HCT116 (cell line): ENCODE results near the gene TNFRSF8. TPM values are rescaled to one million over a fixed set of nuclear protein-coding genes. Genes with fewer than 3 reads are reported as not detected.

Experiments used
- ATAC-seq: fragments of 200-7000 bp; cut with Tn5 transposase; 2 replicates; pipeline ENCODE4 v1.9.1; 2020; ENCODE audit warnings: mild to moderate bottlenecking, moderate library complexity
- BruUV-seq: library from RNA; stranded (reverse); fragments of 400-500 nt; replicated peaks from 2 replicates; lab custom pipeline; 2021; lab: Mats Ljungman, UMichigan
- CTCF ChIA-PET: fragments of 300-600 bp; sonication (Branson Sonifier 250); formaldehyde crosslinking; loops from one replicate; lab custom pipeline; 2021; ENCODE audit warnings: antibody characterized with exemption; lab: Charles Lee
- POLR2A ChIA-PET: fragments of 300-600, 350-600 bp; sonication (Branson Sonifier 250); formaldehyde crosslinking; loops from one replicate; lab custom pipeline; 2021; ENCODE audit warnings: antibody characterized with exemption; lab: Charles Lee
- RAD21 ChIA-PET, 2 experiments: fragments of 300-600 bp; sonication (Branson Sonifier 250); formaldehyde crosslinking; loops; one replicate each; lab custom pipeline; 2023; ENCODE audit warnings: low total read pairs in 2 of 2; ENCODE audit not compliant: uncharacterized antibody in 2 of 2, unreplicated experiment in 2 of 2, low non-redundant PET in 1 of 2; lab: Charles Lee
- DNase-seq: peaks from one replicate; pipeline ENCODE4 v3.0.0-alpha.2; 2010; ENCODE audit warnings: low read depth, low spot score
- H2AFZ ChIP-seq: fragments of 200-600 bp; shearing (Covaris generic), sonication (generic); 2 replicates; pipeline ENCODE4 v1.6.1; 2017; ENCODE audit warnings: low read depth, mixed run types, mixed read lengths, antibody characterized with exemption, low read length; ENCODE audit not compliant: poor library complexity, severe bottlenecking
- H3K27ac ChIP-seq: 2 replicates; pipeline ENCODE4 v1.5.1; 2012; ENCODE audit warnings: low read depth, low read length
- H3K27me3 ChIP-seq: fragments of 200-600 bp; sonication (generic); 2 replicates; pipeline ENCODE4 v1.6.1; 2016; ENCODE audit warnings: mixed run types, low read length, mixed read lengths; ENCODE audit not compliant: insufficient read depth
- H3K36me3 ChIP-seq, 2 experiments: fragments of 200-500 bp in 1 of 2; fragments of 200-600 bp in 1 of 2; sonication (Bioruptor generic) in 1 of 2; sonication (generic) in 1 of 2; 2 replicates each; pipeline versions ENCODE4 v1.5.1 to v1.6.1; 2014 to 2016; ENCODE audit warnings: low read length in 2 of 2, inconsistent platforms in 1 of 2, mixed read lengths in 1 of 2, mixed run types in 1 of 2; ENCODE audit not compliant: insufficient read depth in 2 of 2, control insufficient read depth in 1 of 2
- H3K4me1 ChIP-seq, 2 experiments: fragments of 200-600 bp in 1 of 2; sonication (generic) in 1 of 2; 2 replicates each; pipeline versions ENCODE4 v1.5.1 to v1.6.1; 2012 to 2017; ENCODE audit warnings: low read length in 2 of 2, inconsistent platforms in 1 of 2, mild to moderate bottlenecking in 1 of 2, mixed read lengths in 1 of 2, mixed run types in 1 of 2, moderate library complexity in 1 of 2; ENCODE audit not compliant: insufficient read depth in 2 of 2, control insufficient read depth in 1 of 2
- H3K4me2 ChIP-seq: fragments of 200-600 bp; sonication (generic); 2 replicates; pipeline ENCODE4 v1.6.1; 2017; ENCODE audit warnings: mixed run types, low read length, mixed read lengths
- H3K4me3 ChIP-seq, 2 experiments: fragments of 200-600 bp in 1 of 2; sonication (generic) in 1 of 2; replicated peaks in 1 of 2; 2 replicates each; pipeline ENCODE4 v1.5.1; 2011 to 2016; ENCODE audit warnings: low read length in 2 of 2, control low read depth in 1 of 2, low read depth in 1 of 2, mild to moderate bottlenecking in 1 of 2, mixed read lengths in 1 of 2, mixed run types in 1 of 2
- H3K79me2 ChIP-seq: fragments of 200-600 bp; sonication (generic); 2 replicates; pipeline ENCODE4 v1.6.1; 2017; ENCODE audit warnings: mild to moderate bottlenecking, mixed run types, low read length, moderate library complexity, mixed read lengths; ENCODE audit not compliant: insufficient read depth
- H3K9ac ChIP-seq: fragments of 200-600 bp; sonication (generic); 2 replicates; pipeline ENCODE4 v1.6.1; 2016; ENCODE audit warnings: low read length, mixed read lengths
- H3K9me2 ChIP-seq: fragments of 200-600 bp; sonication (generic), shearing (Covaris generic); 2 replicates; pipeline ENCODE4 v1.6.1; 2017; ENCODE audit warnings: mixed run types, mild to moderate bottlenecking, moderate library complexity; ENCODE audit not compliant: insufficient read depth
- H3K9me3 ChIP-seq, 2 experiments: fragments of 200-500 bp in 1 of 2; fragments of 200-600 bp in 1 of 2; sonication (Bioruptor generic) in 1 of 2; sonication (generic) in 1 of 2; 2 replicates each; pipeline ENCODE4 v1.6.1; 2014 to 2017; ENCODE audit warnings: low read length in 2 of 2, mixed read lengths in 2 of 2, inconsistent platforms in 1 of 2, low read depth in 1 of 2, mild to moderate bottlenecking in 1 of 2, mixed run types in 1 of 2, moderate library complexity in 1 of 2; ENCODE audit not compliant: control insufficient read depth in 1 of 2, insufficient read depth in 1 of 2
- H4K20me1 ChIP-seq: fragments of 200-600 bp; sonication (generic), shearing (Covaris generic); 2 replicates; pipeline ENCODE4 v1.6.1; 2017; ENCODE audit warnings: mixed run types, mild to moderate bottlenecking, moderate library complexity; ENCODE audit not compliant: insufficient read depth
- CEBPB ChIP-seq: IDR thresholded peaks from 2 replicates; pipeline ENCODE4 v1.6.1; 2012; ENCODE audit warnings: low read depth
- EGR1 ChIP-seq: IDR thresholded peaks from 2 replicates; pipeline ENCODE4 v1.6.1; 2012; ENCODE audit warnings: low read depth
- EZH2 ChIP-seq: fragments of 200-600 bp; sonication (generic); IDR thresholded peaks from 2 replicates; pipeline ENCODE4 v1.6.1; 2017; ENCODE audit warnings: antibody characterized with exemption, mixed run types
- EZH2phosphoT487 ChIP-seq: fragments of 200-600 bp; IDR thresholded peaks from 2 replicates; pipeline ENCODE4 v1.6.1; 2018; ENCODE audit warnings: antibody characterized with exemption, borderline replicate concordance
- JUND ChIP-seq: IDR thresholded peaks from 2 replicates; pipeline ENCODE4 v1.6.1; 2012
- POLR2A ChIP-seq: IDR thresholded peaks from 2 replicates; pipeline ENCODE4 v1.7.0; 2011; ENCODE audit warnings: borderline replicate concordance; ENCODE audit not compliant: insufficient read depth, insufficient read length; ENCODE audit errors: extremely low read depth
- POLR2AphosphoS5 ChIP-seq: IDR thresholded peaks from 2 replicates; pipeline ENCODE4 v1.6.1; 2011; ENCODE audit warnings: mild to moderate bottlenecking, low read depth, low read length, moderate library complexity
- RAD21 ChIP-seq: IDR thresholded peaks from 2 replicates; pipeline ENCODE4 v1.6.1; 2012; ENCODE audit warnings: low read depth, mild to moderate bottlenecking
- SRF ChIP-seq: IDR thresholded peaks from 2 replicates; pipeline ENCODE4 v1.6.1; 2012; ENCODE audit warnings: low read depth
- ZFX ChIP-seq: fragments of 450-650 bp; IDR thresholded peaks from 2 replicates; pipeline ENCODE4 v1.6.1; 2017
- intact Hi-C: fragments of 100-400 bp; cut with micrococcal nuclease; formaldehyde crosslinking; loops from 2 replicates; pipeline ENCODE4 v1.10.0; 2022
- total RNA-seq: library from RNA; stranded (reverse); gene quantifications from one replicate; pipeline ENCODE4 v1.2.1, GENCODE V29; 2021; ENCODE audit not compliant: unreplicated experiment
- TF ChIP-seq, protein P1 (sequence below): IDR thresholded peaks from 2 replicates; pipeline ENCODE4 v1.6.1; 2011; ENCODE audit warnings: mild to moderate bottlenecking, low read length, moderate library complexity; ENCODE audit not compliant: insufficient replicate concordance; ENCODE audit errors: extremely low read depth
- TF ChIP-seq, protein P2 (sequence below): IDR thresholded peaks from 2 replicates; pipeline ENCODE4 v1.6.1; 2012
- TF ChIP-seq, protein P3 (sequence below): IDR thresholded peaks from 2 replicates; pipeline ENCODE4 v1.6.1; 2012; ENCODE audit warnings: low read depth

The TNFRSF8 gene
- total RNA-seq, 1 experiment from 2014 or later = 0.17 TPM

DNA sequence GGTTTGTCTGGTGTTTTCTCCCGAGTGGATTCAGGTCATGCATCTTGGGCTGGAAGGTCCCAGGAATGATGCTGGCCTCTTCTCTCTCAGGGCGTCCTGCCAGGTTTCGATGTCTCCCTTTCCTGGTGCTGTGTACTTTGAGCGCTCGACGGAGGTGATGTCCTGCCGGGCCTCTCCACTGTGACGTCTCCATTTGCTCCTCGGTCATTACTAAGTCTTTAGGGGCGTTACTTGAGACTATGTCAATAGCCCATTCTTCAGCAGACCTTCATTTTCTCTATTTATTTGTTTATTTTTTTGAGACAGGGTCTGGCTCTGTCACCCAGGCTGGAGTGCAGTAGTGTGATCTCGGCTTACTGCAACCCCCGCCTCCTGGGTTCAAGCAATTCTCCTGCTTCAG, 66.5 kb downstream of the TNFRSF8 start (continued):
- TF ChIP-seq, protein P1, sequence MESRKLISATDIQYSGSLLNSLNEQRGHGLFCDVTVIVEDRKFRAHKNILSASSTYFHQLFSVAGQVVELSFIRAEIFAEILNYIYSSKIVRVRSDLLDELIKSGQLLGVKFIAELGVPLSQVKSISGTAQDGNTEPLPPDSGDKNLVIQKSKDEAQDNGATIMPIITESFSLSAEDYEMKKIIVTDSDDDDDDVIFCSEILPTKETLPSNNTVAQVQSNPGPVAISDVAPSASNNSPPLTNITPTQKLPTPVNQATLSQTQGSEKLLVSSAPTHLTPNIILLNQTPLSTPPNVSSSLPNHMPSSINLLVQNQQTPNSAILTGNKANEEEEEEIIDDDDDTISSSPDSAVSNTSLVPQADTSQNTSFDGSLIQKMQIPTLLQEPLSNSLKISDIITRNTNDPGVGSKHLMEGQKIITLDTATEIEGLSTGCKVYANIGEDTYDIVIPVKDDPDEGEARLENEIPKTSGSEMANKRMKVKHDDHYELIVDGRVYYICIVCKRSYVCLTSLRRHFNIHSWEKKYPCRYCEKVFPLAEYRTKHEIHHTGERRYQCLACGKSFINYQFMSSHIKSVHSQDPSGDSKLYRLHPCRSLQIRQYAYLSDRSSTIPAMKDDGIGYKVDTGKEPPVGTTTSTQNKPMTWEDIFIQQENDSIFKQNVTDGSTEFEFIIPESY = no peak
- no peak for TF ChIP-seq ZFX
- no peak for TF ChIP-seq EZH2phosphoT487
- TF ChIP-seq, protein P2, sequence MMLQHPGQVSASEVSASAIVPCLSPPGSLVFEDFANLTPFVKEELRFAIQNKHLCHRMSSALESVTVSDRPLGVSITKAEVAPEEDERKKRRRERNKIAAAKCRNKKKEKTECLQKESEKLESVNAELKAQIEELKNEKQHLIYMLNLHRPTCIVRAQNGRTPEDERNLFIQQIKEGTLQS = no peak
- TF ChIP-seq EGR1 = no peak

DNA sequence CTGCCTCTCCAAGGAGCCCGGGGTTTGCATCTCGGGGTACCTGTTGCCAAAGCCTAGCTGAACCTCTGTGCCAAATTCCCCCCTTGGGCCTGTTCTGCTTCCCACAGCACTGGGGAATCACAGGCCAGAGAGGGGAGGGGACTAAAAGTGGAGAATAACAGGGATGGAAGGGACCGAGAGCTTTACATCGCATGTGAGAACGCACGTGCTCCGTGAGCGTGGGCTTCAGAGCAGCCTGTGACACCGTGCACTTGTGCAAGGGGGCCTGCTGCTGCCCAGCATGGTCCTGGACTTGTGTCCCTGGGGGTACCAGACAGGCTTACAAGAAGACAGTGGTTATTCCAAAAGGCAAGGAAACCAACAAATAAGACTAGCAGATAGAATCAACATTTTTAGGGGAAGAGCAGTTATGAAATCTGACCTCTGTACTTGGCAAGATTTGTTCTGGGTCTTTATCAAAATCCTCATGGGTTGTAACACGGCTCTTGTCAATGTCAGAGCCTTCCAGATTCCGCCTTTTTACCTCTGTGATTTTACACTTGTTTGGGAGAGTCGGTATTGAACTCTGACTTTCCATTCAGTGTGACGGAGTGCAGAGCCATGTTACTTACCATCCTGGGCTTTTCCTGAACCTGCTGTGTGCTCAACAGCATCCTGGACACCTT, 67.5 kb downstream of the TNFRSF8 start:
- Histone ChIP-seq H3K27ac (no peak overlapping the region), H3K4me3 (no peak overlapping the region), H3K79me2 (no peaks in the 10 kb centered on the region), H2AFZ (no peak overlapping the region), H4K20me1 (no peaks in the 10 kb centered on the region), H3K4me1 (no peaks in the 10 kb centered on the region), H3K9me3 (no peaks in the 10 kb centered on the region), H3K9me2 (no peaks in the 10 kb centered on the region), H3K4me2 (no peak overlapping the region), H3K36me3 (no peaks in the 10 kb centered on the region), H3K9ac (no peak overlapping the region), H3K27me3 (no peaks in the 10 kb centered on the region)
- BruUV-seq = no TSS peak
- no peak for DNase-seq
- intact Hi-C loops = no loop called here
- no peak for ATAC-seq
- RAD21 ChIA-PET = no interaction called here
- CTCF ChIA-PET = no interaction called here
- POLR2A ChIA-PET = no interaction called here
- TF ChIP-seq RAD21 = no peak
- TF ChIP-seq, protein P2 = no peak
- TF ChIP-seq, protein P3, sequence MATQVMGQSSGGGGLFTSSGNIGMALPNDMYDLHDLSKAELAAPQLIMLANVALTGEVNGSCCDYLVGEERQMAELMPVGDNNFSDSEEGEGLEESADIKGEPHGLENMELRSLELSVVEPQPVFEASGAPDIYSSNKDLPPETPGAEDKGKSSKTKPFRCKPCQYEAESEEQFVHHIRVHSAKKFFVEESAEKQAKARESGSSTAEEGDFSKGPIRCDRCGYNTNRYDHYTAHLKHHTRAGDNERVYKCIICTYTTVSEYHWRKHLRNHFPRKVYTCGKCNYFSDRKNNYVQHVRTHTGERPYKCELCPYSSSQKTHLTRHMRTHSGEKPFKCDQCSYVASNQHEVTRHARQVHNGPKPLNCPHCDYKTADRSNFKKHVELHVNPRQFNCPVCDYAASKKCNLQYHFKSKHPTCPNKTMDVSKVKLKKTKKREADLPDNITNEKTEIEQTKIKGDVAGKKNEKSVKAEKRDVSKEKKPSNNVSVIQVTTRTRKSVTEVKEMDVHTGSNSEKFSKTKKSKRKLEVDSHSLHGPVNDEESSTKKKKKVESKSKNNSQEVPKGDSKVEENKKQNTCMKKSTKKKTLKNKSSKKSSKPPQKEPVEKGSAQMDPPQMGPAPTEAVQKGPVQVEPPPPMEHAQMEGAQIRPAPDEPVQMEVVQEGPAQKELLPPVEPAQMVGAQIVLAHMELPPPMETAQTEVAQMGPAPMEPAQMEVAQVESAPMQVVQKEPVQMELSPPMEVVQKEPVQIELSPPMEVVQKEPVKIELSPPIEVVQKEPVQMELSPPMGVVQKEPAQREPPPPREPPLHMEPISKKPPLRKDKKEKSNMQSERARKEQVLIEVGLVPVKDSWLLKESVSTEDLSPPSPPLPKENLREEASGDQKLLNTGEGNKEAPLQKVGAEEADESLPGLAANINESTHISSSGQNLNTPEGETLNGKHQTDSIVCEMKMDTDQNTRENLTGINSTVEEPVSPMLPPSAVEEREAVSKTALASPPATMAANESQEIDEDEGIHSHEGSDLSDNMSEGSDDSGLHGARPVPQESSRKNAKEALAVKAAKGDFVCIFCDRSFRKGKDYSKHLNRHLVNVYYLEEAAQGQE = no peak
- no peak for TF ChIP-seq EZH2
- TF ChIP-seq JUND = no peak
- no peak for TF ChIP-seq CEBPB
- no peak for TF ChIP-seq SRF
- no peak for TF ChIP-seq POLR2AphosphoS5
- no peak for TF ChIP-seq POLR2A
